ENCODE data around the gene CEP57L1. TPM values are rescaled to one million over a fixed set of nuclear protein-coding genes. Genes with fewer than 3 reads are reported as not detected.

The CEP57L1 gene
- polyA plus RNA-seq, 3 donors: 3.4 to 5.2 (median 3.9) TPM

DNA sequence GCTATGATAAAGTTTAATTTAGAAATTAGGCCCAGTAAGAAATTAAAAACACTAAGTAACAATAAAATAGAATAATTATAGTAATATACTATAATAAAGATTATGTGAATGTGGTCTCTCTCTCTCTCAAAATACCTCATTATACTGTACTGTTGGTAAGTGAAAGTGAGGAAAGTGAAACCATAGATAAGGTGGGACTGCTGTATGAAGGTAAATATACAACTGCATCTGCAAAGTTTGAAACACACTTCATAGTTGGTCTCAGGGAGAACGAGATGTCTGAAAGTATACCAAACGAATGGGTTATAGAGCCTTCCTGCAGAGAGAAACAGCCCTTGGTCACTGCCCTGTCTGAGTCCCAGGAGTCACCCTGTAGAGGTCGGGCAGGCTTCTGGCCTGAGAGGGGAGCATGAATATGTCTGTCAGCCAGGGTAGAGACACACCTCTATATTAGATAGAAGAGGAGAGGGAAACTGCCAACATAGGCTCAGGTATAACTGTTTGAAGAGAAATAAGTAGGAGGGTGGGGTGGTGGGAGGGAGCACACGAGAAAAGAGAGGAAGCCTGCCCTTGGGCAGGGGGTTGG, 32.4 kb upstream of the CEP57L1 start:
- no peak overlapping the region for H3K4me3 ChIP-seq (replicated peaks in 1 of 3; ENCODE audit: low read depth in 2 of 3, low read length in 3 of 3)
- no peaks in the 10 kb centered on the region for H4K20me1 ChIP-seq (ENCODE audit: insufficient read depth, low read length)
- WGBS (ENCODE audit: insufficient coverage): 74% methylated on average over 2 of the region's 4 CpGs
- no peaks in the 10 kb centered on the region for H3K79me2 ChIP-seq (ENCODE audit: insufficient read depth, low read length)
- no peaks in the 10 kb centered on the region for H3K36me3 ChIP-seq (replicated peaks in 1 of 2; ENCODE audit: control insufficient read depth in 1 of 2, insufficient read depth in 2 of 2, low read length in 2 of 2)
- TF ChIP-seq, protein P1, sequence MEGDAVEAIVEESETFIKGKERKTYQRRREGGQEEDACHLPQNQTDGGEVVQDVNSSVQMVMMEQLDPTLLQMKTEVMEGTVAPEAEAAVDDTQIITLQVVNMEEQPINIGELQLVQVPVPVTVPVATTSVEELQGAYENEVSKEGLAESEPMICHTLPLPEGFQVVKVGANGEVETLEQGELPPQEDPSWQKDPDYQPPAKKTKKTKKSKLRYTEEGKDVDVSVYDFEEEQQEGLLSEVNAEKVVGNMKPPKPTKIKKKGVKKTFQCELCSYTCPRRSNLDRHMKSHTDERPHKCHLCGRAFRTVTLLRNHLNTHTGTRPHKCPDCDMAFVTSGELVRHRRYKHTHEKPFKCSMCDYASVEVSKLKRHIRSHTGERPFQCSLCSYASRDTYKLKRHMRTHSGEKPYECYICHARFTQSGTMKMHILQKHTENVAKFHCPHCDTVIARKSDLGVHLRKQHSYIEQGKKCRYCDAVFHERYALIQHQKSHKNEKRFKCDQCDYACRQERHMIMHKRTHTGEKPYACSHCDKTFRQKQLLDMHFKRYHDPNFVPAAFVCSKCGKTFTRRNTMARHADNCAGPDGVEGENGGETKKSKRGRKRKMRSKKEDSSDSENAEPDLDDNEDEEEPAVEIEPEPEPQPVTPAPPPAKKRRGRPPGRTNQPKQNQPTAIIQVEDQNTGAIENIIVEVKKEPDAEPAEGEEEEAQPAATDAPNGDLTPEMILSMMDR (IDR thresholded peaks at IDR 0.05): no peak
- H3K27ac Mint-ChIP-seq: no peak overlapping the region
- no peaks in the 10 kb centered on the region for H3K27me3 ChIP-seq (ENCODE audit: control insufficient read depth in 2 of 2, insufficient read depth in 2 of 2, low read length in 2 of 2)
- DNase-seq: no peak
- peaks cover 22% of the 10 kb centered on the region for H3K4me1 Mint-ChIP-seq
- H3K4me2 ChIP-seq (replicated peaks; ENCODE audit: extremely low read depth, low read length, poor library complexity, severe bottlenecking): no peak overlapping the region
- H3K9me3 ChIP-seq (replicated peaks in 1 of 2; ENCODE audit: control insufficient read depth in 1 of 2, insufficient read depth in 1 of 2, low read length in 2 of 2): no peaks in the 10 kb centered on the region
- H3K36me3 Mint-ChIP-seq: peaks cover 0 to 6% of the 10 kb centered on the region in 2 donors
- intact Hi-C loops (cut with micrococcal nuclease): loop anchor here in 1 of 2 donors (10.0 kb wide), 1 partner anchor 48 kb away; no protein-coding TSS in a partner anchor
- H2AFZ ChIP-seq (ENCODE audit: insufficient read depth, low read depth, low read length, poor library complexity, severe bottlenecking): no peak overlapping the region
- peaks cover 16 to 21% of the 10 kb centered on the region in 2 donors for H3K4me1 ChIP-seq (ENCODE audit: control insufficient read depth in 1 of 2, insufficient read depth in 2 of 2, low read length in 2 of 2)
- no peak overlapping the region for H3K4me3 Mint-ChIP-seq
- no peak overlapping the region for H3K27ac ChIP-seq (ENCODE audit: low read depth in 1 of 2, low read length in 2 of 2)
- no peak overlapping the region for H3K9ac ChIP-seq (ENCODE audit: insufficient read depth, low read length, poor library complexity, severe bottlenecking)
- no peaks in the 10 kb centered on the region for H3K27me3 Mint-ChIP-seq (ENCODE audit: low read depth in 3 of 3)
- H3K9me3 Mint-ChIP-seq: no peaks in the 10 kb centered on the region

DNA sequence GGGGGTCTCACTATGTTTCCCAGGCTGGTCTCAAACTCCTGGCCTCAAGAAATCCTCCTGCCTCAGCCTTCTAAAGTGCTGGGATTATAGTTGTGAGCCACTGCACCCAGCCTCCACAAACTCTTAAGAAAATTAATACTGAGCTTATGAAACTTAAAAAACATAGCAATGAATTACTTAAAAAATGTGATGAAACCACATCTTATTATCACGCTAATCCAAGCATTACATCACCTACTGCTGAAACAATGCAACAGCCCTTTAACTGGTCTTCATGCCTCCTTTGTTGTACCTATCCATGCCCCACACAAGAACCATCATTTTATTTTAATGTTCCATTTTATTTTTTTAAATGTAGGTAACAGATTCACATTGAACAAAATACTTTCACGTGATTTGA, 25.6 kb upstream of the CEP57L1 start:
- peaks cover 4% of the 10 kb centered on the region for H4K20me1 ChIP-seq (ENCODE audit: insufficient read depth, low read length)
- Mint-ChIP-seq H3K27ac (peak overlapping the region in 5 of 7 donors; percentile 15 to 73 (median 44)), H3K9me3 (no peaks in the 10 kb centered on the region), H3K4me3 (no peak overlapping the region), H3K36me3 (peaks cover 2 to 3% of the 10 kb centered on the region in 2 donors), H3K27me3 (ENCODE audit: low read depth in 3 of 3) (no peaks in the 10 kb centered on the region), H3K4me1 (peaks cover 18% of the 10 kb centered on the region)
- no peaks in the 10 kb centered on the region for H3K27me3 ChIP-seq (ENCODE audit: control insufficient read depth in 2 of 2, insufficient read depth in 2 of 2, low read length in 2 of 2)
- H2AFZ ChIP-seq (ENCODE audit: insufficient read depth, low read depth, low read length, poor library complexity, severe bottlenecking): no peak overlapping the region
- H3K4me2 ChIP-seq (replicated peaks; ENCODE audit: extremely low read depth, low read length, poor library complexity, severe bottlenecking): no peak overlapping the region
- peaks cover 11 to 19% of the 10 kb centered on the region in 2 donors for H3K4me1 ChIP-seq (ENCODE audit: control insufficient read depth in 1 of 2, insufficient read depth in 2 of 2, low read length in 2 of 2)
- WGBS (ENCODE audit: insufficient coverage): no CpG with 5 or more reads among the region's 2 CpGs
- H3K9me3 ChIP-seq (replicated peaks in 1 of 2; ENCODE audit: control insufficient read depth in 1 of 2, insufficient read depth in 1 of 2, low read length in 2 of 2): no peaks in the 10 kb centered on the region
- DNase-seq: peak; percentile 31 to 66 (median 59)
- no peak overlapping the region for H3K9ac ChIP-seq (ENCODE audit: insufficient read depth, low read length, poor library complexity, severe bottlenecking)
- TF ChIP-seq, protein P1 (IDR thresholded peaks at IDR 0.05): no peak
- H3K27ac ChIP-seq (ENCODE audit: low read depth in 1 of 2, low read length in 2 of 2): peak overlapping the region in 1 of 2 donors; percentile 38
- H3K36me3 ChIP-seq (replicated peaks in 1 of 2; ENCODE audit: control insufficient read depth in 1 of 2, insufficient read depth in 2 of 2, low read length in 2 of 2): no peaks in the 10 kb centered on the region
- no peak overlapping the region for H3K4me3 ChIP-seq (replicated peaks in 1 of 3; ENCODE audit: low read depth in 2 of 3, low read length in 3 of 3)
- intact Hi-C loops (cut with micrococcal nuclease): loop anchor here (2.0 to 10.0 kb wide), 2 partner anchors 55 to 527 kb away; no protein-coding TSS in a partner anchor
- H3K79me2 ChIP-seq (ENCODE audit: insufficient read depth, low read length): no peaks in the 10 kb centered on the region

Measured in CD14-positive monocyte (primary cell).